PC-3 (cell line): Measurements from ENCODE around the gene GTF3C2. TPM values are rescaled to one million over a fixed set of nuclear protein-coding genes. Genes with fewer than 3 reads are reported as not detected.

ENCODE experiments used
- ATAC-seq: fragments of 200-7000 bp; cut with Tn5 transposase; 2 replicates; pipeline ENCODE4 v1.9.1; 2020; ENCODE audit warnings: mild to moderate bottlenecking, moderate library complexity
- BruUV-seq: library from RNA; stranded (reverse); fragments of 400-500 nt; replicated peaks from 2 replicates; lab custom pipeline; 2021; lab: Mats Ljungman, UMichigan
- CTCF ChIA-PET: fragments of 300-600 bp; sonication (Branson Sonifier 250); formaldehyde crosslinking; loops from one replicate; lab custom pipeline; 2022; ENCODE audit warnings: antibody characterized with exemption; lab: Charles Lee
- POLR2A ChIA-PET: fragments of 300-600 bp; sonication (Branson Sonifier 250); formaldehyde crosslinking; loops from one replicate; lab custom pipeline; 2022; ENCODE audit warnings: antibody characterized with exemption; ENCODE audit not compliant: unreplicated experiment; lab: Charles Lee
- DNase-seq: peaks from one replicate; pipeline ENCODE4 v3.0.0-alpha.2; 2015
- H2AFZ ChIP-seq: fragments of 300-600 bp; sonication (generic); 2 replicates; pipeline ENCODE4 v1.6.0; 2016; ENCODE audit warnings: antibody characterized with exemption, low read length
- H3F3A ChIP-seq: fragments of 300-600 bp; sonication (generic); one replicate; pipeline ENCODE4 v1.6.0; 2017; ENCODE audit warnings: antibody characterized with exemption, low read length, control low read depth, mild to moderate bottlenecking; ENCODE audit not compliant: unreplicated experiment
- H3K27ac ChIP-seq: fragments of 300-600 bp; sonication (generic); 2 replicates; pipeline ENCODE4 v1.5.1; 2016; ENCODE audit warnings: mild to moderate bottlenecking, low read length
- H3K27me3 ChIP-seq: fragments of 300-600 bp; sonication (generic); 2 replicates; pipeline ENCODE4 v1.6.1; 2016; ENCODE audit warnings: low read length, mixed read lengths
- H3K36me3 ChIP-seq: fragments of 300-600 bp; sonication (generic); 2 replicates; pipeline ENCODE4 v1.6.1; 2016; ENCODE audit warnings: low read depth, mixed run types, low read length, mixed read lengths
- H3K4me1 ChIP-seq: fragments of 300-600 bp; sonication (generic); 2 replicates; pipeline ENCODE4 v1.5.1; 2016; ENCODE audit warnings: low read length; ENCODE audit not compliant: insufficient read depth
- H3K4me2 ChIP-seq: fragments of 300-600 bp; sonication (generic); 2 replicates; pipeline ENCODE4 v1.6.0; 2016; ENCODE audit warnings: low read length
- H3K4me3 ChIP-seq: fragments of 300-600 bp; sonication (generic); 2 replicates; pipeline ENCODE4 v1.5.1; 2016; ENCODE audit warnings: mild to moderate bottlenecking, low read length, mixed read lengths
- H3K79me2 ChIP-seq: fragments of 300-600 bp; sonication (generic); 2 replicates; pipeline ENCODE4 v1.6.1; 2017; ENCODE audit warnings: low read length, mixed read lengths
- H3K9ac ChIP-seq: fragments of 300-600 bp; sonication (generic); 2 replicates; pipeline ENCODE4 v1.6.0; 2016; ENCODE audit warnings: mild to moderate bottlenecking, low read length
- H3K9me2 ChIP-seq: fragments of 300-600 bp; sonication (generic); replicated peaks from 2 replicates; pipeline ENCODE4 v1.6.1; 2016; ENCODE audit warnings: mixed run types, low read length, mixed read lengths
- H3K9me3 ChIP-seq: fragments of 300-600 bp; sonication (generic); 2 replicates; pipeline ENCODE4 v1.6.1; 2016; ENCODE audit warnings: low read length, mixed read lengths
- H4K20me1 ChIP-seq: fragments of 300-600 bp; sonication (generic); 2 replicates; pipeline ENCODE4 v1.6.1; 2016; ENCODE audit warnings: low read length, mixed read lengths
- CTCF ChIP-seq: fragments of 300-600 bp; sonication (generic); conservative IDR thresholded peaks from 2 replicates; pipeline ENCODE4 v1.5.1; 2017; ENCODE audit warnings: antibody characterized with exemption, low read depth, mild to moderate bottlenecking, low read length
- EZH2 ChIP-seq: fragments of 300-600 bp; sonication (generic); IDR thresholded peaks from one replicate; pipeline ENCODE4 v1.6.1; 2017; ENCODE audit warnings: antibody characterized with exemption, mild to moderate bottlenecking, low read length; ENCODE audit not compliant: unreplicated experiment
- EZH2phosphoT487 ChIP-seq: fragments of 300-600 bp; sonication (generic); IDR thresholded peaks from 2 replicates; pipeline ENCODE4 v1.6.1; 2018; ENCODE audit warnings: mild to moderate bottlenecking, antibody characterized with exemption, low read length, borderline replicate concordance
- intact Hi-C: fragments of 100-400 bp; cut with micrococcal nuclease; formaldehyde crosslinking; loops from 2 replicates; pipeline ENCODE4 v1.9.0; 2023
- total RNA-seq: library from RNA; depleted of rRNA; stranded (reverse); fragments of >200 nt; gene quantifications from 2 replicates; pipeline ENCODE4 v1.2.3, GENCODE V29; 2014

GTF3C2 gene
- total RNA-seq, 1 experiment from 2014 or later = 82.2 TPM

- CTCF ChIA-PET = no interaction called here
- intact Hi-C loops = no loop called here
These were observed 61.6 kb downstream of the GTF3C2 start for GRCh38 chr2:27294928-27295327.

GRCh38 chr2:27291865-27292264 is 64.7 kb downstream of the GTF3C2 start:
- Histone ChIP-seq H3K27me3 (no peaks in the 10 kb centered on the region), H2AFZ (no peak overlapping the region), H3K9me2 (no peaks in the 10 kb centered on the region), H3K4me1 (peaks cover 28% of the 10 kb centered on the region), H3K4me3 (no peak overlapping the region), H3K36me3 (no peaks in the 10 kb centered on the region), H3K79me2 (no peaks in the 10 kb centered on the region), H3K4me2 (no peak overlapping the region), H3K27ac (no peak overlapping the region), H3K9ac (no peak overlapping the region), H3K9me3 (no peaks in the 10 kb centered on the region), H4K20me1 (no peaks in the 10 kb centered on the region), H3F3A (peaks cover 10% of the 10 kb centered on the region)
- no TSS peak for BruUV-seq
- ChIA-PET POLR2A (no interaction called here), CTCF (interaction anchor here (0.8 kb wide), 1 partner anchor 12 kb away, joined by 3 read pairs; no protein-coding TSS in a partner anchor)
- intact Hi-C loops = no loop called here
- TF ChIP-seq CTCF (peak; percentile 51), EZH2 (no peak)
- peak; percentile 48 for DNase-seq
- ATAC-seq = peak; percentile 11; the same call in 1 of the 2 replicates

More at GRCh38 chr2:27294928-27295327, 61.6 kb downstream of the GTF3C2 start:
- DNase-seq = no peak
- H3K4me2 ChIP-seq = no peak overlapping the region
- peaks cover 10% of the 10 kb centered on the region for H3F3A ChIP-seq
- peaks cover 39% of the 10 kb centered on the region for H3K4me1 ChIP-seq
- no peaks in the 10 kb centered on the region for H3K27me3 ChIP-seq
- no peaks in the 10 kb centered on the region for H3K79me2 ChIP-seq
- no peak for TF ChIP-seq EZH2
- TF ChIP-seq EZH2phosphoT487 = no peak
- TF ChIP-seq CTCF = no peak
- no peak for ATAC-seq
- no peaks in the 10 kb centered on the region for H3K9me2 ChIP-seq
- no TSS peak for BruUV-seq
- H3K36me3 ChIP-seq = no peaks in the 10 kb centered on the region
- no peaks in the 10 kb centered on the region for H3K9me3 ChIP-seq
- no peak overlapping the region for H3K9ac ChIP-seq
- H3K27ac ChIP-seq = no peak overlapping the region
- H2AFZ ChIP-seq = no peak overlapping the region
- no peaks in the 10 kb centered on the region for H4K20me1 ChIP-seq
- no peak overlapping the region for H3K4me3 ChIP-seq
- POLR2A ChIA-PET = no interaction called here

GRCh38 chr2:27290549-27290948 is 66.0 kb downstream of the GTF3C2 start:
- intact Hi-C loops = no loop called here
- Histone ChIP-seq H3K27ac (no peak overlapping the region), H3K9ac (no peak overlapping the region), H3K9me2 (no peaks in the 10 kb centered on the region), H3K27me3 (no peaks in the 10 kb centered on the region), H3F3A (peaks cover 10% of the 10 kb centered on the region), H3K79me2 (no peaks in the 10 kb centered on the region), H4K20me1 (no peaks in the 10 kb centered on the region), H2AFZ (no peak overlapping the region), H3K4me2 (no peak overlapping the region), H3K4me1 (peaks cover 28% of the 10 kb centered on the region), H3K36me3 (no peaks in the 10 kb centered on the region), H3K4me3 (no peak overlapping the region), H3K9me3 (no peaks in the 10 kb centered on the region)
- no TSS peak for BruUV-seq
- ChIA-PET POLR2A (no interaction called here), CTCF (interaction anchor here (0.6 kb wide), 1 partner anchor 13 kb away, joined by 4 read pairs; no protein-coding TSS in a partner anchor)
- DNase-seq = no peak
- TF ChIP-seq EZH2phosphoT487 (no peak), CTCF (no peak), EZH2 (no peak)
- ATAC-seq = no peak
